Activated effector memory CD4-positive, alpha-beta T cell treated with Interleukin-2 at 50 U/mL for 16 hours (primary cell): ENCODE data around the gene SDS.
"Not testable (repeated sequence)": the region's sequence is repeated elsewhere in the genome, so short reads cannot be mapped to it uniquely, and the experiment has no call there.

Experiments
- DNase-seq: peaks from one replicate; pipeline ENCODE4 v3.0.0-alpha.2; 2020

The SDS gene

DNA sequence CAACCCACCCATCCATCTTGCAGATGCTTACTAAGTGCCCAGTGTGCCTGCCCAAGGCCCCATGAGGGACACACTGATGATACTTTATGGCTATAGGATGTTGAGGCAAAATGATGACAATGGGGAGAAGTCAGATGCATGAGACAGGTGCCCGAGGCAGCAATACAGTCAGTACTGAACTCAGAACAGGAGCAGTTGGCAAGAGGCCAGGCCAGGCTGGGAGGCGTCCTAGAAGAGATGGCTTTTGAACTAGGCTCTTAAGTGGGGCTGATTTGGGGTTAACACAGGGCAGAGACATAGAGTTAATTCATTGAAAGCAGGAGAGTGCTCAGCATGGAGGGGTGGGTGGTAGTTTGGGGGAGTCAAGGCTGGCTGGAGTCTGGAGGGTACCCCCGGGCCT lies 29.7 kb downstream of the SDS start:
- no peak for DNase-seq

DNA sequence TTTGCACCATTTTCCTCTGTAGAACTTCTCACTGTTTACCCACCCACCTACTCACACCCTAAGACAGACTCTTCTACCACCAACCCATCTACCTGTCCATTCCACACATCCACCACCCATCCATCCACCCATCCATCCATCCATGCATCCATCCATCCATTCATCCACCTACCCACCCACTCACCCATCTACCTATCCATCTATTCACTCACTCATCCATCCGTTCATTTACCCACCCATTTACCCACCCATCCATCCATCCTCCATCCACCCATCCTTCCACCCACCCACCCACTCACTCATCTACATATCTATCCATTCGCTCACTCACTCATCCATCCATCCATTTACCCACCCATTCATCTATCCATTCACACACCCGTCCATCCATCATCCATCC lies 30.2 kb downstream of the SDS start:
- no peak for DNase-seq

DNA sequence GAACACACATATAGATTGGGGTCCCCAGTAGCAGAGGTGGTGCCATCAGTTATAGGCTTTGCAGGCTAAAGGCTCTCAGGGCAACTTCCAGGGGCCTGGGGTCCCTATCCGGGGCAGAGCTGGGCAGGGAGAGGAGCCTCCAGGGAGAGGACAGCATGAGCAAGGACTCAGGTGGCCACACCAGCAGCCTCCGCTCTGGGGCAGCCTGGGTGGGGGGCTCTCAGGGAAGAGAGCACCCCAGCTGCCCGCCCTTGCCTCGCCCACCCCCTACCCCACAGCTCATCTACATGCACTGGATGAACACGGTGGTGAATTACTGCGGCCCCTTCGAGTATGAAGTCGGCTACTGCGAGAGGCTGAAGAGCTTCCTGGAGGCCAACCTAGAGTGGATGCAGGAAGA lies 31.3 kb downstream of the SDS start:
- no peak for DNase-seq

DNA sequence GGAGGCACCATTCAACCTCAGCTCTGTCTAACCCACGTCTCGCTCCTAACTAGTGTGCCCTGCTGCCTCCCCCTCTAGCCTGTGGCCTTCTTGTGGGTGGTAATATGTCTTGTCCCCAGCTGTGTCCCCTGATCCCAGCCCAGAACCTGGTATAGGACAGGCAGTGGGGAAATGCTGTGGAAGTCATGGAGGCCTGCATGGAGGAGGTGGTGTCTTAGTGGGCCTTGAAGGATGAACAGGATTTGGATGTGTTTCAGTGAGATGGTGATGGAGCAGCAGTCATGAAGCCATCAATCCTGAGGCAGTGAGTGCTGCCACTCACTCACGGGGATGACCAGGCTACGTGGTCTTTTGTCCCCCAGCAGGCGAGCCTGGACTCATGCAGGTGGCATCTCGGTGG lies 31.9 kb downstream of the SDS start:
- no peak for DNase-seq

DNA sequence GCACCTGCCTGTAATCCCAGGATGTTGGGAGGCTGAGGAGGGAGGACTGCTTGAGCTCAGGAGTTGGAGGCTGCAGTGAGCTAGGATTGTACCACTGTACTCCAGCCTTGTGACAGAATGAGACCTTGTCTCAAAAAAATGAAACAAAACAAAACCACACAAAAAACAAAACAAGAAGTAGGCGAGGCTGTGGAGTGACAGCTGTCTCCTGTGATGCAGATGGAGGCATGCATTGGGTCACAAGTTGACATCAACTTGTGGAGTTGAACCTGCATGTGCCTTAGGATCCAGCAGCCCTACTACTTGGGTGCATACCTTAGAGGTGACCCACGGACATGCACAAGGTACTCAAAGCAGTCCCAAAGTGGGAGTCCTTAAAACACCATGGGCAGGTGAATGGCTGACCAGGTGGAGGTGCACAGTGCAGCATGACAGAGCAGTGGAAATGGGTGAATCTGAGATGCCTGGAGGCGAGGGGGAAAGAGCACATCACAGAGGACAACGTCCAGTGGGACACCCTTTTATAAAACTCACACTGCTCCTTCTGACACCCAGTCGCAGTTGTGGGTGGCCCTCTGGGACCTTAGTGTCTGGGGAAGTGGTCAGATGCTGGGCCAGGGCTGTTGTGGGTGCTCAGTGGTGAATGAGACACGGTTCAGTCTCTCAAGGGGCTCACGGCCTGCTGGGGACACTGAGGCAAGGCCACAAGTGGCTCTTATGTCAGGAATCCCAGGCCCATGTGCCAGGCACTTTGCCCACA lies 32.6 kb downstream of the SDS start:
- DNase-seq = no peak

DNA sequence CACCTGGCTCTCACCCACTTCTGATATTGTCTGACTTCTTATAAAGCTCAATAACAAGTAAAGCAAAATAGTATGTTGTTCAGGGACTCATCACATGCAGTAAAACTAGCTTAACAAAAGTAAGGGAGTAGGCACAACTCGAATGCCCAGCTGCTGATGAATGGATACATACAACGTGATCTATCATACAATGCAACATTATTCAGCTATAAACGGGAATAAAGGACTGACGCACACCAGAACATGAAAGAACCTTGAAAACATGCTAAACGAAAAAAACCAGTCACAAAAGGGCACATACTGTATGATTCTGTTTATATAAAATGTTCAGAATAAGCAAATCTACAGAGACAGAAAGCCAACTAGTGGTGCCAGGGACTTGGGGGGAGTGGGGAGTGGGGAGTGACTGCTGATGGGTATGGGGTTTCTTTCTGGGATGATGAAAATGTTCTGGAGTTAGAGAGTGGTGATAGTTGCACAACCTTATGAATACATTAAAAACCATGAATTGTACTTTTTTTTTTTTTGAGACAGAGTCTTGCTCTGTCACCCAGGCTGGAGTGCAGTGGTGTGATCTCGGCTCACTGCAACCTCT lies 34.2 kb downstream of the SDS start:
- DNase-seq = no peak

DNA sequence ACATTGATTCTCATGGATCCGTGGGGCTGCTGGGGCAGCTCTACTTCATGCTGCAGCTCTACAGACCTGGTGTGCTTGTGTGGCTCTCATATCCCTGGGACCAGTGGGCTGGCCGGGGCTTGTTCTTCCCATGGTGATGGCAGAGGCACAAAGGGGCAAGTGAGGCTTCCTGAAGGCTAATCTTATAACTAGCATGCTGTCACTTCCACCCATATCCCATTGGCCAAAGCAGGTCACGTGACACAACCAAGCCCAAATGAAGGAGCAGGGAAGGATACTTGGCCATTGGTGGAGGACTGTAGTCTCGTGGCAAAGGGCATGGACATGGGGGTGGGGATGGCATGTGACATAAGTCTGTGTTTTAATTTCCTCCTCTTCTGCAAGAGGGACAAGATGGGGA lies 35.4 kb downstream of the SDS start:
- DNase-seq = no peak

DNA sequence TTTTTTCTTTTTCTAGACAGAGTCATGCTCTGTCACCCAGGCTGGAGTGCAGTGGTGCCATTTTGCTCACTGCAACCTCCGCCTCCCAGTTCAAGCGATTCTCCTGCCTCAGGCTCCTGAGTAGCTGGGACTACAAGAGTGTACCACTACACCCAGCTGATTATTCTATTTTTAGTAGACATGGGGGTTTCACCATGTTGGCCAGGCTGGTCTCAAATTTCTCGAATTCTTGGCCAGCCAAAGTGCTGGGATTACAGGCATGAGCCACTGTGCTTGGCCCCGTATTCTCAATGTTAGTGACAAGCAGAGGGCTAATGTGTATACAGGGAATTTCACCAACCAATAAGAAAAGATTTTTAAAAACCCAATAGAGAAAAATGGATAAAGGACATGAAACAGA lies 36.9 kb downstream of the SDS start:
- no peak for DNase-seq

DNA sequence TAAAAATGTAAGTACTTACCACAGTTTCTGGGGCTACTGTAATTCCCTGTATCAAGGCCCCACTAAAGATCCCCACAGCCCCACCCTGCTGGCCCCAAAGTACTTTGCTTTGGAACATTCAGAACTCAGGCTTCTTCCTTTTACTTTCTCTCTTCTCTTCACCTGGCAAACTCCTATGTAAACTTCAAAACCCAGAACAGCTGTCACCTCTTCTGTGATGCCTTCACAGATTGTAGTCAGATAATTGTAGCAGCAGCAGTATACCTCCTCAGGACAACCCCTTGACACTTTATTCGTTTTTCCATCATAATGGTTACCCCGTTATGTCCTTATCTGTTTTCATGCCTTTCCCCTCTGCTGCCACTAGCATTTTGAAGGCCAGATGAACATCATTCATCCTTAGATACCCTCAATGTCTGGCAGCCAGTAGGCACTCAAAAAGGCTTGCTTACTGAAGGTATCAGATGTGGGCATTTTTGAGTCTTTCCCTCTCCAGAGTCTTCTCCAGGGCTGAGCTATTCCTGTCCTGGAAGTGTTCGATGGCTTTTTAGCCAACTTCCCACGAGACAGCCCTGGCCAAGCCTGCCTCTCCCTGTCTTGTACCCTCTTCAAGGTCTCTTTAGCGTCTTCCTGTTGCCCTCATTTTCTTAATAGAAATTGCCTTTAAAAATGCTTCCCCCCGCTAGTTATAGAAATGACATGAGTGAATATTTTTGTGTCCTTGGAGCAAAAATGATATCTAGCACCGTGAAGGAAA lies 37.9 kb downstream of the SDS start:
- no peak for DNase-seq

DNA sequence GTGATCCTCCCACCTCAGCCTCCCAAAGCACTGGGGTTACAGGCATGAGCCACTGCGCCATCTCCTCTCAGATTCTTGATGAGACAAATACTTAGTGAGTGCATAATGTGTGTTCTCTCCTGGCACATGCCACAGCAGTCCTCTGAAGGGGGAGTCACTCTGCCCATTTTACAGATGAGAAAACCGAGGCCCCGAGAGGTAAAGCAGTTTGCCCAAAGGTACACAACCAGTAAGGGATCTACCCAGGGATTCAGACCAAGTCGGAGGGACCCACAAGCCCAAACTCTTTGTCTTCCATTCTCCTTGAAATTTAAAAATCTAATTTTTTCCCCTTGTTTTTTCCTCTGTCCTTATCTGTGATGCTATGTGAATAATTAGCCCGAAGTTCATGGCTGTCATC lies 39.0 kb downstream of the SDS start:
- DNase-seq = no peak

DNA sequence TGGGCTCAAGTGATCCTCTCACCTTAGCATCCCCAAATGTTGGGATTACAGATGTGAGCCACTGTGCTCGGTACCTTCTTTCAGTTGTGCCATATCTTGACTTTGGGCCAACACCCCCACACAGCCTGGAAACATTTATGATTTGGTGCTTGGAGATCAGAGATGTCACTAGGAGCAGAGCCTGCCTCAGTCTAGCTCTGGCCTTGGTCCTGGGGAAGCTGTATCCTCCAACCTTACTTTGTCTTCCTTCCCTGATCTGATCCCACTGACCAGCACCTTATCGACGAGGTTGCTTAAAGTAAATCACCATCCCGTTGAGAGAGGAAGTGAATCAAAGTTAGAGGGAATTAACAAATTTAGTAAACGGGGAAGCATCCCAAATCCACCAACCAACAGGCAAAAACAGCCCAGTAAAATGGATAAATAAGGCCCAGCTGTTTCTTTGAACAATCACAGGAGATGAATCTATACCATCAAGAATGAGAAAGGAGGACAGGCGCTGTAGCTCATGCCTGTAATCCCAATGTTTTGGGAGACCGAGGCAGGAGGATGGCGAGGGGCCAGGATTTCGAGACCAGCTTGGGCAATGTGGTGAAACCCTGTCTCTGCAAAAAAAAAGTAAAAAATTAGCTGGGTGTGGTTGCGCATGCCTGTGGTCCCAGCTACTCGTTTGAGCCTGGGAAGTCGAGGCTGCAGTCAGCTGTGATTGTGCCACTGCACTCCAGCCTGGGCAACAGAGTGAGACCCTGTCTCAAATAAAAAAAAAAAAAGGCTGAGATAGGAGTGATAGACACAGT lies 41.9 kb downstream of the SDS start:
- no peak for DNase-seq

DNA sequence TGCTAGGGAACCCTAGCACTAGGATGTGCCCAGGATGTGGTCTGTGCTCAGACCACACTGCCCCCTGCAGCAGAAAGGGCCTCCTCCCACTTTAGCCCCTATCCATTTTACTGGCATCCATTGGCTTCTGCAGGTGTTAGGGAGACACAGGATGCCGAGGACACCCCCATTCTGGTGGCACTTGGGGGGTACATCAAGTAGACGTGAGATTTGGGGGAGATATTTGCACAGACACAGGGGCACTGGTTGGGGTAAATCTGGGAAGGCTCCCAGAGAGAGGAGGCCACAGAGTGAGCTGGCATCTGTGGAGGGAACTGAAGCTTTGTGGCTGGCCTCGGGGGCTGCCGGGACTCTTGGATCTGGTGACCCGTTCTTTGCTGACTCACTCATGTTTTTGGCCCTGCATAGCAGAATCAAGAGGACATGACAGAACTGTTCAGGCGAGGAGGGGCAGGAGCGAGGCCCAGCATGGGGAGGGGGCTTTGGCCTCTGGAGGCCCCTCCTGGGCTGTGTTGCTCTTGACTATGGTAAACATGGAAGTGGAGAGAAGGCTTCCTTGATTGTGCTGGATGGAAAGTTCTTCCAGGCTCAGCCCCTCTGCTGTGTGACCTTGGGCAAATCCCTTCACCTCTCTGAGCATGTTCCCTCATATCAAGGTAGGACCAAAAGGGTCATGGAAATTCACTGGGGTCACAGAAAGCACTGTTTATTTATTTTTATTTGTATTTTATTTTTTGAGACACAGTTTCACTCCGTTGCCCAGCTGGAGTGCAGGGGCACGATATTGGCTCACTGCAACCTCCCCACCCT lies 43.5 kb downstream of the SDS start:
- no peak for DNase-seq

DNA sequence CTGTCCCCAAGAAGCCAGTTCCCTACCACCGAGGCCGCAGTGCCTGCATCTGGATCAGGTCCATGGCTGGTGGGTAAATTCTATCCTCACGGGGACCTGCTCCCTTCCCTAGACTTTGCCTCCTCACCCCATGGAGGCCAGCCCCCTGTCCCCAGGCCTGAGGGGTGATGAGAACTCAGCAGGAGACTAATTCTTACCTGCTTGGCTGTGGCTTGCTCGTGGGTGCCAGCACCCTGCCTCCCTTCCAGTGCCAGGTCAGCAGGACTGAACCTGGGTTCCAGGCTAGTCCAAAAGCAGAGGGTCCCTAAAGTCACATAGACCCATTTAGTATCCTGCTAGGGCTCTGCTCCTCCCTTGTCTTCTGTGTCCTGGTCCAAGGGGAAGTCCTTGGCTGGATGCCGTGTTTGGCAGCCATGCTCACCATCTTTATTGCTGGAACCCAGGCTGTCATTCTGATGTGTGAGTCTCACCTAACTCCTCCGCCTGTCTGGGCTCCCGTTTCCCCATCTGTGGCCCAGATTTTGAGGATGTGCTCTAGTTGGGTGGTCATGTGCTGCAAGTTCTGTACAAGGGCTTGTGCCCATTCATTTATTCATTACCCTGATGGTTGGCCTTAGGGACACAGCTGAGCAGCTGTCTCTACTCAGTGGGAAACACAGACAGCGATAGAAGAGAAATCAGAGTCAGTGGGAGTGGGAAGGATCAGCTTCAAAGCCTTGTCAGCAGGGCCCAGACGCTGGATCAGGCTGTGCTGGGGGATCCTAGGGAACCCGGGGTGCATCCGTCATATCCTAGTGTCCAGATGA lies 44.4 kb downstream of the SDS start:
- no peak for DNase-seq

DNA sequence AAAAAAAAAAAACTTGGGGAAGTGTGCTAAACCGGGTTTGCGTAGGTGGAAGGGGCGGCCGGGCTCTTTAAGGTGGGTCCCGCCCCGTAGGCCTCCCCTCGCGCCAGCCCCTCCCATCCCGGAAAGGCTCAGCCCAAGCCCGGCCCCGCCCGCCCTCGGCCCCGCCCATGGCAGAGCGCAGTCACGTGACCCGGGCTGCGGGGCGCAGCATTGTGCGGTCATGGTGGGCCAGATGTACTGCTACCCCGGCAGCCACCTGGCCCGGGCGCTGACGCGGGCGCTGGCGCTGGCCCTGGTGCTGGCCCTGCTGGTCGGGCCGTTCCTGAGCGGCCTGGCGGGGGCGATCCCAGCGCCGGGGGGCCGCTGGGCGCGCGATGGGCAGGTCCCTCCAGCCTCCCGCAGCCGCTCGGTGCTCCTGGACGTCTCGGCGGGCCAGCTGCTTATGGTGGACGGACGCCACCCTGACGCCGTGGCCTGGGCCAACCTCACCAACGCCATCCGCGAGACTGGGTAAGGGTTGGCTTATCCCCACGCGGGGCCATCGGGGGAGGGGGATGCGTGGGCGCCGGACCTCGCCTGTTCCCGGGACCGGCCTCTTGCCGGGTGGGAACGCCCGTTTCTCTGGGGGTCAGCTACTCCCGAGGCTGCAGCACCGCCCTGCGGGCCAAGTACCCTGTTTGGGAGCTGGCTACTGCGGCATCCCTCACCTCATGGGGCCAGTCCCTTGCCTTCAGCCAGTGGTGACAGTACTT lies 45.1 kb downstream of the SDS start, which contains the start of gene PLBD2:
Gene PLBD2, plus strand, starts transcription at position 207 of the 752 bp plus-strand sequence. Its CDS starts 14 bp downstream, at position 221.
- peak; percentile 93 for DNase-seq

DNA sequence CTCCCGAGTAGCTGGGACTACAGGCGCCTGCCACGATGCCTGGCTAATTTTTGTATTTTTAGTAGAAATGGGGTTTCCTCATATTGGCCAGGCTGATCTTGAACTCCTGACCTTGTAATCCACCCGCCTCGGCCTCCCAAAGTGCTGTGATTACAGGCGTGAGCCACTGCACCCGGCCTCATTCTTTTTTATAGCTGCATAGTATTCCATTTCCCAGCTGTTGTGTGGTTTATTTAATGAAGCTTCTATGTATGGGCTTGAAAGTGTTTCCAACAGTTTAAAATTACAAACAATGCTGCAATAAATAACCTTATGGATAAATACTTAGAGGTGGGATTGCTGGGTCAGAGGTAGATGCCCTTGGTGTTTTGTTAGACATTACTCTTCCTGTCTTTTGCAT lies 49.5 kb downstream of the SDS start:
- not testable (repeated sequence) for DNase-seq

DNA sequence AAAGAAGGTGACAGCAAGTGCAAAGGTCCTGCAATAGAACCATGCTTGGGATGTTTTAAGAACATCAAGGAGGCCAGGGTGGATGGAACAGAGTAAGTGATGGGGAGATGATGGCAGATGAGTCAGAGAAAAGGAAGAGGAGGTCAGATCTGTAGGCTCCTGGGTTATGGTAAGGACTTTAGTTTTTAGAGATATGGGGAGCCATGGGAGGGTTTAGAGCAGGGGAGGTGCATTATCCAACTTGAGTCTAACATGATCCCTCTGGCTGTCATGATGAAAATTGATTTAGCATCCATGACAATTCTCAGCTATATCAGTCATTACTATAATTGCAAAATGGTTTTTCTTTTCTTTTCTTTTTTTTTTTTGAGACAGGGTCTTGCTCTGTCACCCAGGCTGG lies 52.6 kb downstream of the SDS start:
- DNase-seq = no peak

DNA sequence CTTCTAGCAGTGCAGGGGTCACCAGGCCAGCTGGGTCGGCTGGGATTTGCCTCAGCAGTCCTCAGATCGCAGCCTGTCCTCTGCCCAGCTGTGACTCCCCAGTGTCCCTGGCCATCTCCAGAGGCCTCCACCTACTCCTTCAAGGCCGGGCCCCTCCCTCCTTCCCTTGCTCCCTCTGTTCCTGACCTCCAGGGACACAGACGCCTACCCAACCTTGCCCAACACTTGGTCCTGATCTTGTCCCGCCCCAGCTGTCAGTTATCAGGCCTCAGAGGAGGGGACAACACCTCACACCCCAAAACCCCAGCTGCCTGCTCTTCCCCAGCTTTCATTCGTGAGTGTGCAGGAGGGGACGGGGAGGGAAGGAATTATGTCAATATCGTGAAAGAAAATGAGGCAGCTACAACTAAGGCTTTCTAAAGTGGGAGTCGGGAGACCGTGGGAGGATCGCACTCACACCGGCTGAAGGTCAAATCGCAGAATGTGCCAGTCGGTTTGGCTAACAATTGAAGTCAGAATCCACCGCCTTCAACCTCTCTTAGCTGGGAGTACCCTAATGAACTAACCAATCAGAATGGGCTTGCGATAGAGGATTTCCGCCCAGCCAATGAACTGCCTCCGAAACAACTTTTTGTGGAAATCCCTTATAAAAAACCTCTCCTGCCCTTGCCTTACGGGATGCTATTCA lies 54.7 kb downstream of the SDS start:
- DNase-seq = no peak

DNA sequence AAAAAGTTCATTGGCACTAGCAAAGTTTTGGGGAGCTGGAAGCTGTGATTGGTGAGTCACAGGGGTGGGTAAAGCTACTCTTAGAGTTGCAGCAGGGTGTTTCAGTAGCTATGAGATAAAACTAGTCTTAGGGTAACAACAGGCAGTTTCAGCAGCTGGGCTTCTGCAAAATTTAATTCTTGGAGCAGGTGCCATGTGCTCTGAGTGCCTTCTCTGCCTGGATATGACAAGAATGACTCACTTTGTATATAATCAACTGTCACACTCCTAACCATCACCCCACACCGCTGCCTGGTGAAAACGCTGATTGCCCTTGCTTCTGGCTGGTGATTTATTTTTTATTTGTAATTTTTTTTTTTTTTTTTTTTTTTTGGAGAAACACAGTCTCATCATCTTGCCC lies 55.8 kb downstream of the SDS start:
- no peak for DNase-seq

DNA sequence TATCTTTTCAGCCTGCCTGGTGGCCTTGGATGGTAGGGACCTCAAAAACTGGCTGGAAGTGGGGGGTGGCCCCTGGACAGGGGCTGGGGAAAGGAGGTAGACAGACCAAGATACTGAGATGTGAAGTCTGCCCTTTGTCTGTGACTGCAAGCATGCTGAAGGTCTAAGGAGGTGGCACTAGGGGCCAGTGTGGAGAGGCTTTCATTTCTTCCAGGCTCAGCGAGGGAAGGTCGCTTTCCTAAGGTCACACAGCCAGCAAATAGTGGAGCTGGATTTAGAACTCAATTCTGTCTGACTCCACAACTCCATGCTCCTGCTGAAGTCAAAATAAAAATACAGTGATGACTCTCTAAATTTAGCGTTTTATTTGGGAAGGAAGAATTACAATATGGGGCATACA lies 56.6 kb downstream of the SDS start:
- no peak for DNase-seq

DNA sequence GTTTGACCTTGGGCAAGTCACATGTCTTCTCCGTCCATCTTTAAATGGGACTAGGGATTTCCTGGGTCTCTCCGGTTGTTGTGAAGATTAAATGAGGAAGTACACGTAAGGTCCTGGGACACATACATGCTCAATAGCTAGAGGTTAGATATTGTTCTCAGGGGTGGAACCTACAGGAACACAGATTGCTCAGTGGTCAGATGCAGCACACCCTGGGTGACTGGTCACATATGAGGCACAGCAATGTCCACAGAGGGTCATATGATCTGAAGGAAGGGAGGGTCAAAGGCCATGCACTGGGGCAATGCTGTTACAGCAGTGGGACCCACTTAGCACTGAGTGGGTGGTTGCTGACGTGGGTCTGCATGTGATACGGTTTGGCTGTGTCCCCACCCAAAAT lies 57.3 kb downstream of the SDS start:
- no peak for DNase-seq
